Measurements from ENCODE around the gene AAK1. TPM values are rescaled to one million over a fixed set of nuclear protein-coding genes. Genes with fewer than 3 reads are reported as not detected.

The AAK1 gene
- total RNA-seq, 1 experiment from 2014 or later: 30.6 TPM

GRCh38 chr2:69514406-69514805 lies 129.1 kb downstream of the AAK1 start:
- Histone ChIP-seq H4K8ac (replicated peaks; ENCODE audit: insufficient read length, low read depth, low read length) (no peak overlapping the region), H3T11ph (ENCODE audit: low read length) (no peak overlapping the region), H3K79me2 (ENCODE audit: insufficient read depth, low read length) (no peaks in the 10 kb centered on the region), H3K4me1 (ENCODE audit: insufficient read depth, low read length) (no peaks in the 10 kb centered on the region), H2BK12ac (ENCODE audit: insufficient read length, low read depth, low read length) (no peak overlapping the region), H4K91ac (ENCODE audit: insufficient read length, low read depth, low read length) (no peak overlapping the region), H3K27ac (ENCODE audit: insufficient read length, low read depth, low read length) (no peak overlapping the region), H3K9me3 (ENCODE audit: control insufficient read depth, low read depth, low read length) (no peaks in the 10 kb centered on the region), H3K23ac (ENCODE audit: insufficient read length, low read depth, low read length) (no peak overlapping the region), H2AFZ (ENCODE audit: low read length) (no peak overlapping the region), H3K14ac (ENCODE audit: insufficient read depth, low read length) (no peak overlapping the region; the same call in 1 of the 2 replicates), H3K27me3 (ENCODE audit: insufficient read depth, low read length) (no peaks in the 10 kb centered on the region), H2AK5ac (ENCODE audit: insufficient read length, low read length) (no peak overlapping the region), H3K18ac (ENCODE audit: insufficient read length, low read depth, low read length) (no peak overlapping the region), H2BK120ac (ENCODE audit: low read depth, low read length, poor library complexity, severe bottlenecking) (no peak overlapping the region), H3K79me1 (ENCODE audit: insufficient read depth, low read depth, low read length, poor library complexity, severe bottlenecking) (no peaks in the 10 kb centered on the region), H3K23me2 (ENCODE audit: insufficient read length, low read depth, low read length, poor library complexity, severe bottlenecking) (no peaks in the 10 kb centered on the region), H2BK15ac (ENCODE audit: low read depth, low read length) (no peak overlapping the region), H3K4ac (ENCODE audit: low read depth, low read length) (no peak overlapping the region), H3K56ac (ENCODE audit: insufficient read length, low read depth, low read length) (no peak overlapping the region), H3K4me2 (ENCODE audit: insufficient read depth, insufficient read length, low read length) (no peak overlapping the region), H2BK20ac (ENCODE audit: low read depth, low read length, poor library complexity, severe bottlenecking) (no peak overlapping the region), H4K20me1 (ENCODE audit: control insufficient read depth, insufficient read depth, insufficient read length) (no peaks in the 10 kb centered on the region), H3K9ac (ENCODE audit: extremely low read depth, insufficient read length, low read length) (no peak overlapping the region), H4K5ac (ENCODE audit: insufficient read length, low read depth, low read length) (no peak overlapping the region), H2BK5ac (ENCODE audit: insufficient read length, low read length) (no peak overlapping the region)
- no peak for TF ChIP-seq CTCF (conservative IDR thresholded peaks at IDR 0.05)
- Mint-ChIP-seq H3K4me1 (peaks cover 14 to 21% of the 10 kb centered on the region in 2 experiments), H3K27me3 (ENCODE audit: low read depth) (no peaks in the 10 kb centered on the region), H3K4me3 (no peak overlapping the region), H3K36me3 (ENCODE audit: insufficient read depth in 1 of 3, low read depth in 3 of 3) (peaks cover 25 to 58% (median 43%) of the 10 kb centered on the region in 3 experiments; a peak in 6 of 7 replicates), H3K27ac (peak overlapping the region; percentile 24 to 85 (median 69)), H3K9me3 (no peaks in the 10 kb centered on the region)
- DNase-seq: peak; percentile 60
- no CpG with 5 or more reads among the region's 2 CpGs for WGBS (ENCODE audit: extremely low coverage, insufficient read length, low lambda C conversion rate)
